ENCODE measurements around the gene AMOTL1.

GRCh38 chr11:94885581-94885980 is 117.4 kb downstream of the AMOTL1 start:
- TF ChIP-seq CTCF (IDR thresholded peaks at IDR 0.05; ENCODE audit: control extremely low read depth in 1 of 3, insufficient read depth in 1 of 3, low read depth in 1 of 3, low read length in 3 of 3) (no peak), KDM1A (IDR thresholded peaks at IDR 0.05; ENCODE audit: borderline replicate concordance, low read length) (no peak), USF2 (IDR thresholded peaks at IDR 0.05; ENCODE audit: low read length) (no peak), SAP30 (IDR thresholded peaks at IDR 0.05; ENCODE audit: insufficient read depth, insufficient replicate concordance, low read length) (no peak), ZNF274 (IDR thresholded peaks at IDR 0.05; ENCODE audit: borderline replicate concordance, extremely low read depth, low read length) (no peak), RNF2 (IDR thresholded peaks at IDR 0.05; ENCODE audit: borderline replicate concordance, low read depth, low read length, missing control alignments, poor library complexity, severe bottlenecking) (no peak), SIN3A (conservative IDR thresholded peaks at IDR 0.05 in 1 of 2, IDR thresholded peaks at IDR 0.05 in 1 of 2; ENCODE audit: low read depth in 1 of 2, low read length in 2 of 2) (no peak), EZH2 (IDR thresholded peaks at IDR 0.05; ENCODE audit: low read depth, low read length, severe bottlenecking) (no peak), POLR2A (IDR thresholded peaks at IDR 0.05; ENCODE audit: control extremely low read depth in 1 of 2, low read depth in 2 of 2, low read length in 2 of 2) (no peak), MAX (IDR thresholded peaks at IDR 0.05) (no peak), SP1 (IDR thresholded peaks at IDR 0.05; ENCODE audit: low read depth, low read length) (no peak), YY1 (IDR thresholded peaks at IDR 0.05; ENCODE audit: low read depth, low read length) (no peak)
